SKM-1 treated with dmso at 0.1 percent for 144 hours (cell line): Measurements from ENCODE around the gene SCN2B.

ENCODE experiments used
- DNase-seq: peaks from one replicate; lab custom pipeline; 2025; ENCODE audit not compliant: unreplicated experiment; lab: John Stamatoyannopoulos, UW

The SCN2B gene

GRCh38 chr11:118175031-118175992 lies 1.1 kb downstream of the SCN2B start:
- peak; percentile 31 for DNase-seq

- DNase-seq, result no peak
These were observed 2.4 kb downstream of the SCN2B start for GRCh38 chr11:118174006-118174567.

GRCh38 chr11:118172356-118172755 lies 4.1 kb downstream of the SCN2B start:
- DNase-seq, result no peak

DNA sequence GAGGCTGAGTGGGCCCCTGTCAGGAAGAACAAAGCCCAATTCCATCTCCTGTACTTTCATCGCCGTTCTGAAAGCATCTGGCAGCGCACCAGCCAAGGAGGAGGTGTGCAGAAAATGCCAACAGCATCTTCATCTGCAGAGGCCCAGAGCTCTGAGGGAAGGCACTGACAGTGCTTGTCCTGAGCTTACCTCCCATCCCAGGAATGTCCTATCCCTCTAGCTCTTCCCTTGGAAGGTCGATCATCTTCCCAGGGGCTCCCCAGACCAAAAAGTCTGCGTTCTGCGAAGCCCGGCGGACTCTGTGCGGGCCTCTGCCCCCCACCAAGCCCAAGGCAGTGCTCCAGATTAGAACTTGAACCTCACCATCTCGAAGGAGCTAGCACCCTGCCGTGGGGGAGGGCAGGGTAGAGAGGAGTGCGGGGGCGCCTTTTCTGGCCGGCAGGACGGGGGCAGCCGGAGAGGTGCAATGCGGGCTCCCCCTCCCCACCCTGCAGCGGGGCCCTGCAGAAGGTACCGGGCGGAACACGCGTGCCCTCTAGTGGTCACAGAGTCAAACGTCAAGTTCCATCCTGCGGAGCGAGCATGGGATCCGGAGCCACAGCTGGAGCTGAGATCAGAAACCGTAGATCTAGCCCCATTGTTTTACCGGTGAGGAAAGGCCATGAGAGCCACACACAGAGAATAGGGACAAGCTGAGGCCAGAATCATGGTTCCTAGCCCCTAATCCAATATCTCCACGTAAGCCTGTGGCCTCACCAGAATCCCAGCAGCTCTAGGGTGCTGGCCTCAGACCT lies 5.0 kb downstream of the SCN2B start:
- DNase-seq, result peak; percentile 61

- DNase-seq, result no peak
These were observed 5.6 kb downstream of the SCN2B start for GRCh38 chr11:118170882-118171268.

- no peak for DNase-seq
These were observed 6.2 kb downstream of the SCN2B start for GRCh38 chr11:118170231-118170630.

- no peak for DNase-seq
These were observed 6.9 kb downstream of the SCN2B start for GRCh38 chr11:118169300-118170140.

DNA sequence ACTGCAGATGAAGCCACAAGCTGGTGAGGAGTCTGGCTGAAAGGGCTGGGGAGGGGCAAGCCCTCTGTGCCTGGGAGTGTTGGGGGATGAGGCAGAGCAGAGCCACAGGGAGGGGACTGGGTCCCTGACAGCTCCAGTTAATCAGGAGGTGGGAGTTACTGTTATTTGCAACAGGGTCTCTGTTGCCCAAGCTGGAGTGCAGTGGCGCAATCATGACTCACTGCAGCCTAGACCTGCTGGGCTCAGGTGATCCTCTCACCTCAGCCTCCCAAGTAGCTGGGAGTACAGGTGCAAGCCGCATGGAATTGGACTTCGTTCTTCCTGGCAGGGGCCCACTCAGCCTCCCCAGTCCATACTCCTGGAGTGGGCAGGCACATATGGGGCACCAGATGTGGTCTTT lies 7.7 kb downstream of the SCN2B start:
- DNase-seq, result no peak

DNA sequence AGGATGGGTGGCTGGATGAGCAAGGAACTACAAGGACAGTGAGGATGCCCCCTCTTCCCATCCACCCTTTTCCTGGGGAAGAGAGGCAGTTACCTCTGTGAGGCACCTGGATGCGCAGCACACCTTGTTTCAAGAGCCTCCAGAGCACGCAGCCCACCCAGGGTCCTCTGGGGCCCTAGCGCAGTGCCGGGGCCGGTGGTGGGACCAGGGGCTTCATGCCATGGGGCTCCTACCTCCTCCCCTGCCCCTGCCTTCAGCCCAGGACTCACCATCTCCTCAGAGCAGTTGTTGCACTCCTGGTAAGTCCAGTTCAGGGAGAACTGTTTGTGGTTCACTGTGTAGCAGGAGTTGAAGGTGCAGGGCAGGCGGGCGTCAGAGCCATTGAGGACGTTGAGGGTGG lies 8.1 kb downstream of the SCN2B start:
- no peak for DNase-seq

GRCh38 chr11:118167906-118168305 lies 8.5 kb downstream of the SCN2B start:
- no peak for DNase-seq

- no peak for DNase-seq
These were observed 9.2 kb downstream of the SCN2B start for GRCh38 chr11:118167253-118167652.

- DNase-seq, result no peak
These were observed 9.8 kb downstream of the SCN2B start for GRCh38 chr11:118166641-118167040.

DNA sequence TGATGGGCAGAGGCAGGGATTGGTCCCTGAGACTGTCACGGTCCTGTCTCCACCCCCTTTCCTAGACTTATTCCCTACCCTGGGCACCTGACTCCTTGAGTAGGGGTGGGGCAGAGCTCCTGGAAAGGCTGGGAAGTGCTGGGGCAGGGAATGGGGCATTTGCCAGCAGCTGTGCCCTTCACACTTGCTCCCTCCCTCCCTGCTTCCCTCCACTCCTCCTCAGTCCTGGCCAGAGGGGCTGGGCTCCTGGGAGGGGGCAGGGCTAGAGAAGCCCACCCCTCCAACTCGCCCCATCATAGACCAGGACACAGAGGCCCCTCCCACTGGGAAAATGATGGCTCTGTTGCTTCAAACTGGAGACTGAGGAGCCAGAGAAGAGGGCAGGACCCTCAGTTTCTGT lies 11.6 kb downstream of the SCN2B start:
- DNase-seq, result no peak

DNA sequence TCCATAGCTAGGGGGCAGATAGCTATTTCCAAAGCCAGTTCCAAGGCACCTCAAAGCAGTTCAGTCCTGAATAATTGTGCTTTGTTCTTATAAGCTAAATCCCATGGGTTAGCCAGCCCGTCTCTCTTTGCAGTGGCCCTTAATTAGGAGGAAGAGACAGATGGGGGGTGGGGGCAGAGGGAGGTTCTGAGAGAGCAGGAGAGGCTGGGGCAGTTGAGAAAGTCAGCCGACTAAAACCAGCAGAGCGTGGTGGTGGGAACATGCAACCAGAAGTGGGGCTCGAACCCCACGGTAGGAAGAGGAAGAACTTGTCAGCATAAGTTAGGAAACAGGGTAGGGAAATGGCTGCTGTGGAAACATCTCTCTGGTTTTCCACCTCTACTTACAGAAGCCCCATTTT lies 12.9 kb downstream of the SCN2B start:
- DNase-seq, result no peak

DNA sequence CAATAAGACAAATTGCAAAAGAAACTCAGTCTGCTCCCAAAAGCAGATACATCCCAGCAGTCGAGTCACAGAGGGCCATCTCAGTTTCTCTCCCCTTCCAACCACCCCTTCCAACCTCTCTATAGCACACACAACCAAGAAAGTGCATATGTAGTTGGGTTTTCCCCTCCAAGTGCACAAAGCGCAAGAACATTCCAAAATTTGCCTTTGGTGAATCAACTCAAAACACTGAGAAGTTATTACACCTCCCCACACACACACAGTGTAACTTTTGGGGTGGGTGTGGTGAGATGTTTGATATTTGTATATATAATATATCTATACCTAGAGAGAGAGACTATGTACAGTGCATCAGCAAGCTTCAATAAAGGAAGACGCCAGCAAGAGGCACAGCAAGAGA lies 13.6 kb downstream of the SCN2B start:
- DNase-seq, result no peak

DNA sequence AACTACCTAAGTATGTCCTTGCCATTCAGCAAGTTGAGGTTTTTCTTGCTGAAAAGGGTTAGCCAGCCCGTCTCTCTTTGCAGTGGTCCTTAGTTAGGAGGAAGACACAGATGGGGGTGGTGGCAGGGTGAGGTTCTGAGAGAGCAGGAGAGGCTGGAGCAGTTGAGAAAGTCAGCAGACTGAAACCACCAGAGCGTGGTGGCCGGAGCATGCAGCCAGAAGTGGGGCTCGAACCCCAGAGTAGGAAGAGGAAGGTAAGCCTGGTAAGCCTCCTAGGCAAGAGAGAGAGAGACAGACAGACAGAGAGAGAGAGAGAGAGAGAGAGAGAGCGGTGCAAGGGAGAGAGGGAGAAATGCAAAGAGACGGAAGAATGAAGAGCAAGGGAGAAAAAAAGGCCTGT lies 14.7 kb downstream of the SCN2B start:
- DNase-seq, result no peak

GRCh38 chr11:118157186-118157895 lies 19.1 kb downstream of the SCN2B start:
- DNase-seq, result no peak

GRCh38 chr11:118156531-118157185 lies 19.8 kb downstream of the SCN2B start:
- no peak for DNase-seq

GRCh38 chr11:118155776-118156530 lies 20.5 kb downstream of the SCN2B start:
- no peak for DNase-seq
